Endothelial cell of umbilical vein (primary cell): Measurements from ENCODE around the gene ETV1. TPM values are rescaled to one million over a fixed set of nuclear protein-coding genes. Genes with fewer than 3 reads are reported as not detected.

Experiments used
- BruUV-seq: library from RNA; stranded (reverse); fragments of 400-500 nt; replicated peaks from 2 replicates; lab custom pipeline; 2021; lab: Mats Ljungman, UMichigan
- CTCF ChIA-PET: fragments of 300-600, 350-600 bp; sonication (Branson Sonifier 250); formaldehyde crosslinking; loops from one replicate; lab custom pipeline; 2021; ENCODE audit warnings: antibody characterized with exemption, inconsistent platforms; lab: Charles Lee
- POLR2A ChIA-PET: fragments of 300-600, 350-600 bp; sonication (Branson Sonifier 250); formaldehyde crosslinking; loops from one replicate; lab custom pipeline; 2021; ENCODE audit warnings: antibody characterized with exemption, inconsistent platforms; lab: Charles Lee
- DNase-seq: peaks from one replicate; pipeline ENCODE4 v3.0.0-alpha.2; 2011; ENCODE audit warnings: low read depth, low spot score
- FAIRE-seq: peaks from 2 replicates; lab custom pipeline; 2011; peaks lifted over from hg19 to GRCh38; lab: Jason Lieb, UNC
- H2AFZ ChIP-seq: 2 replicates; pipeline ENCODE4 v1.6.0; 2012; ENCODE audit warnings: low read depth, low read length, control low read depth, inconsistent platforms
- H3K27ac ChIP-seq: 2 replicates; pipeline ENCODE4 v1.5.1; 2011; ENCODE audit warnings: low read depth, mild to moderate bottlenecking, control low read depth, low read length, moderate library complexity; ENCODE audit not compliant: insufficient read depth
- H3K27me3 ChIP-seq, 2 experiments: 2 replicates each; pipeline versions ENCODE4 v1.6.0 to v1.6.1; 2011; ENCODE audit warnings: low read length in 2 of 2, mixed read lengths in 1 of 2; ENCODE audit not compliant: control insufficient read depth in 2 of 2, insufficient read depth in 2 of 2
- H3K36me3 ChIP-seq, 2 experiments: 2 replicates in 1 of 2; 3 replicates in 1 of 2; pipeline ENCODE4 v1.5.1; 2011; ENCODE audit warnings: low read length in 2 of 2, mild to moderate bottlenecking in 1 of 2, moderate library complexity in 1 of 2; ENCODE audit not compliant: control insufficient read depth in 2 of 2, insufficient read depth in 2 of 2; ENCODE audit errors: extremely low read depth in 1 of 2
- H3K4me1 ChIP-seq: 3 replicates; pipeline ENCODE4 v1.5.1; 2011; ENCODE audit warnings: mild to moderate bottlenecking, low read length; ENCODE audit not compliant: control insufficient read depth, insufficient read depth; ENCODE audit errors: extremely low read depth
- H3K4me2 ChIP-seq: 2 replicates; pipeline ENCODE4 v1.6.1; 2011; ENCODE audit warnings: low read length, control low read depth, mixed read lengths; ENCODE audit not compliant: insufficient read depth
- H3K4me3 ChIP-seq, 3 experiments: fragments of 200-600 bp in 1 of 3; sonication (generic), shearing (Covaris generic) in 1 of 3; replicated peaks in 1 of 3; 2 replicates each; pipeline ENCODE4 v1.5.1; 2011 to 2016; ENCODE audit warnings: control low read depth in 3 of 3, low read length in 3 of 3, mild to moderate bottlenecking in 2 of 3, inconsistent platforms in 1 of 3, low read depth in 1 of 3, moderate library complexity in 1 of 3; ENCODE audit not compliant: insufficient read depth in 1 of 3
- H3K79me2 ChIP-seq: 2 replicates; pipeline ENCODE4 v1.6.0; 2012; ENCODE audit warnings: low read length, inconsistent platforms; ENCODE audit not compliant: control insufficient read depth, insufficient read depth
- H3K9ac ChIP-seq: replicated peaks from 2 replicates; pipeline ENCODE3; 2011; ENCODE audit warnings: low read length, control low read depth; ENCODE audit not compliant: insufficient read depth; ENCODE audit errors: extremely low read depth
- H3K9me1 ChIP-seq: replicated peaks from 3 replicates; pipeline ENCODE4 v1.6.0; 2011; ENCODE audit warnings: mild to moderate bottlenecking, low read length; ENCODE audit not compliant: control insufficient read depth, insufficient read depth; ENCODE audit errors: extremely low read depth
- H3K9me3 ChIP-seq: replicated peaks from 2 replicates; pipeline ENCODE4 v1.5.1; 2012; ENCODE audit warnings: low read length, inconsistent platforms; ENCODE audit not compliant: control insufficient read depth, insufficient read depth
- H4K20me1 ChIP-seq: replicated peaks from 2 replicates; pipeline ENCODE3; 2011; ENCODE audit warnings: mild to moderate bottlenecking, low read length; ENCODE audit not compliant: control insufficient read depth, insufficient read depth; ENCODE audit errors: extremely low read depth
- EZH2 ChIP-seq: IDR thresholded peaks from 2 replicates; pipeline ENCODE4 v1.6.1; 2012; ENCODE audit warnings: borderline replicate concordance, low read depth, mild to moderate bottlenecking, moderate library complexity, low read length, inconsistent platforms; ENCODE audit not compliant: severe bottlenecking
- FOS ChIP-seq: IDR thresholded peaks from 2 replicates; pipeline ENCODE4 v1.6.1; 2011; ENCODE audit warnings: mild to moderate bottlenecking, low read length, moderate library complexity, borderline replicate concordance; ENCODE audit not compliant: insufficient read depth
- JUN ChIP-seq: IDR thresholded peaks from 2 replicates; pipeline ENCODE4 v1.6.1; 2011; ENCODE audit warnings: borderline replicate concordance, low read depth; ENCODE audit not compliant: insufficient read length, insufficient read depth
- MYC ChIP-seq: IDR thresholded peaks from one replicate; pipeline ENCODE4 v1.6.1; 2011; ENCODE audit warnings: mild to moderate bottlenecking, low read depth, low read length
- POLR2A ChIP-seq: IDR thresholded peaks from 2 replicates; pipeline ENCODE4 v1.6.1; 2012; ENCODE audit warnings: low read depth, mild to moderate bottlenecking, control low read depth, low read length
- dilution Hi-C: fragments of 300-500 bp; cut with MboI; formaldehyde crosslinking; loops from one replicate; pipeline ENCODE4 v1.15.0; 2019; ENCODE audit warnings: low sequenced_read_pairs; ENCODE audit not compliant: extremely low pct_ligation_motif_present
- intact Hi-C: fragments of 100-400 bp; cut with micrococcal nuclease; formaldehyde crosslinking; loops from one replicate; pipeline ENCODE4 v1.10.0; 2022
- polyA plus RNA-seq, 4 experiments: library from polyadenylated mRNA; depleted of rRNA in 3 of 4; stranded (reverse) in 3 of 4; unstranded in 1 of 4; fragments of >200 nt; gene quantifications; 2 replicates each; pipeline versions ENCODE4 v1.2.1 to v1.2.3, GENCODE V29; 2011 to 2012; ENCODE audit warnings: missing spikeins in 1 of 4
- total RNA-seq: library from RNA; stranded (reverse); gene quantifications from 2 replicates; pipeline ENCODE4 v1.2.3, GENCODE V29; 2021

ETV1 gene
- total and polyA plus RNA-seq, 2 donors (not counting 3 experiments of a cell fraction or from before 2014, with no cell fraction given), result 8.4 to 16.6 TPM

GRCh38 chr7:13953368-13953767 is 36.1 kb downstream of the ETV1 start:
- CTCF ChIA-PET, result interaction anchor here (1.7 kb wide), 1 partner anchor 33 kb away, joined by 4 read pairs; no protein-coding TSS in a partner anchor
- DNase-seq (no peak), FAIRE-seq (no peak)
- intact Hi-C loops, result no loop called here
- POLR2A ChIA-PET, result no interaction called here
- BruUV-seq, result no TSS peak
- H3K4me1 ChIP-seq, result no peaks in the 10 kb centered on the region
- no peaks in the 10 kb centered on the region for H3K36me3 ChIP-seq
- H3K27ac ChIP-seq, result no peak overlapping the region
- H4K20me1 ChIP-seq, result no peaks in the 10 kb centered on the region
- H3K79me2 ChIP-seq, result no peaks in the 10 kb centered on the region
- no peaks in the 10 kb centered on the region for H3K9me1 ChIP-seq
- no peak for TF ChIP-seq MYC
- TF ChIP-seq EZH2, result no peak
- TF ChIP-seq JUN, result no peak
- no peak for TF ChIP-seq FOS
- TF ChIP-seq POLR2A, result no peak
- no peak overlapping the region for H3K9ac ChIP-seq
- no peaks in the 10 kb centered on the region for H3K9me3 ChIP-seq
- H3K4me3 ChIP-seq, result no peak overlapping the region
- no peak overlapping the region for H2AFZ ChIP-seq
- H3K4me2 ChIP-seq, result no peak overlapping the region
- H3K27me3 ChIP-seq, result no peaks in the 10 kb centered on the region
- dilution Hi-C loops, result no loop called here

GRCh38 chr7:13952921-13953320 is 36.5 kb downstream of the ETV1 start:
- BruUV-seq, result no TSS peak
- Histone ChIP-seq H3K27me3 (no peaks in the 10 kb centered on the region), H3K9ac (no peak overlapping the region), H3K4me1 (no peaks in the 10 kb centered on the region), H3K9me3 (no peaks in the 10 kb centered on the region), H3K27ac (no peak overlapping the region), H4K20me1 (no peaks in the 10 kb centered on the region), H3K4me3 (no peak overlapping the region), H3K4me2 (no peak overlapping the region), H3K9me1 (no peaks in the 10 kb centered on the region), H2AFZ (no peak overlapping the region), H3K79me2 (no peaks in the 10 kb centered on the region), H3K36me3 (no peaks in the 10 kb centered on the region)
- FAIRE-seq (no peak), DNase-seq (no peak)
- CTCF ChIA-PET, result interaction anchor here (1.7 kb wide), 1 partner anchor 33 kb away, joined by 4 read pairs; no protein-coding TSS in a partner anchor
- POLR2A ChIA-PET, result no interaction called here
- intact Hi-C loops, result no loop called here
- no peak for TF ChIP-seq FOS
- dilution Hi-C loops, result no loop called here
